Measurements from ENCODE around the gene CBL. TPM values are rescaled to one million over a fixed set of nuclear protein-coding genes. Genes with fewer than 3 reads are reported as not detected.

The CBL gene
- polyA plus RNA-seq, 1 of the 3 experiments (the other 2 are of a cell fraction) = 9.5 TPM

DNA sequence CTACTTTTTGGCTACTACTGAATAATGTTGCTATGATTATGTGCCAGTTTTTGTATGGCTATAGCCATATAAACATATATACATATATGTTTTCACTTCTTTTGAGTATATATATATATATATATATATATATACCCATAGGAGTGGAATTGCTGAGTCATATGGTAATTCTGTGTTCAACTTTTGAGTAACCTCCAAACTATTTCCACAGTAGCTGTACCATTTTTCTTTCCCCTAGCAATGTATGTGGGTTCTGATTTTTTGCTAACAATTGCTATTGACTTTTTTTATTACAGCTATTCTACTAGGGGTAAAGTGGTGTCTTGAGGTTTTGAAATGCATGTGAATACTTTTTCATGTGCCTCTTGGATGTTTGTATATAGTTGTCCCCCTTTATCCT lies 30.4 kb downstream of the CBL start:
- H3K4me3 ChIP-seq (ENCODE audit: low read depth in 2 of 2, low read length in 1 of 2) = no peak overlapping the region
- TF ChIP-seq EP300 (IDR thresholded peaks at IDR 0.05; ENCODE audit: borderline replicate concordance in 1 of 2, low read depth in 1 of 2, low read length in 1 of 2) (no peak), TEAD4 (IDR thresholded peaks at IDR 0.05; ENCODE audit: borderline replicate concordance, insufficient read depth) (no peak), RFX5 (IDR thresholded peaks at IDR 0.05; ENCODE audit: low read length) (no peak), SIN3A (IDR thresholded peaks at IDR 0.05; ENCODE audit: borderline replicate concordance, low read depth, low read length) (no peak), TAF1 (IDR thresholded peaks at IDR 0.05; ENCODE audit: borderline replicate concordance, low read depth, low read length) (no peak), POLR2AphosphoS5 (IDR thresholded peaks at IDR 0.05; ENCODE audit: low read depth, low read length) (no peak), RAD21 (IDR thresholded peaks at IDR 0.05; ENCODE audit: low read length) (no peak), MXI1 (IDR thresholded peaks at IDR 0.05; ENCODE audit: low read depth, low read length) (no peak), NFIC (IDR thresholded peaks at IDR 0.05; ENCODE audit: borderline replicate concordance) (no peak)
- CTCF ChIA-PET = no interaction called here
- H4K20me1 ChIP-seq (ENCODE audit: insufficient read depth) = peaks cover 14% of the 10 kb centered on the region
- no peaks in the 10 kb centered on the region for H3K9me3 ChIP-seq
- H3K79me2 ChIP-seq (ENCODE audit: insufficient read depth) = peaks cover 92% of the 10 kb centered on the region
- peaks cover 0 to 5% of the 10 kb centered on the region in 2 experiments; a peak in 1 of 4 replicates for H3K4me1 ChIP-seq (ENCODE audit: control insufficient read depth in 1 of 2, insufficient read depth in 2 of 2, low read depth in 1 of 2, low read length in 1 of 2)
- 0 out of 2 replicates have a peak overlapping the region, but pooled peaks have one; percentile 35 for H3K4me2 ChIP-seq
- H3K27ac ChIP-seq (ENCODE audit: low read depth in 2 of 2, low read length in 1 of 2) = peak overlapping the region in 1 of 2 experiments; percentile 43; a peak in 2 of 4 replicates
- H3F3A ChIP-seq (replicated peaks; ENCODE audit: insufficient read depth) = peaks cover 11% of the 10 kb centered on the region
- POLR2A ChIA-PET = no interaction called here
- H3K9ac ChIP-seq = no peak overlapping the region
- no peak for DNase-seq
- no peak overlapping the region for H2AFZ ChIP-seq (ENCODE audit: low read depth)
- no peaks in the 10 kb centered on the region for H3K9me2 ChIP-seq
- peaks cover 8 to 33% of the 10 kb centered on the region in 2 experiments for H3K36me3 ChIP-seq (replicated peaks in 1 of 2; ENCODE audit: control insufficient read depth in 1 of 2, insufficient read depth in 2 of 2, low read length in 1 of 2)
- no peaks in the 10 kb centered on the region for H3K27me3 ChIP-seq (ENCODE audit: insufficient read depth)

DNA sequence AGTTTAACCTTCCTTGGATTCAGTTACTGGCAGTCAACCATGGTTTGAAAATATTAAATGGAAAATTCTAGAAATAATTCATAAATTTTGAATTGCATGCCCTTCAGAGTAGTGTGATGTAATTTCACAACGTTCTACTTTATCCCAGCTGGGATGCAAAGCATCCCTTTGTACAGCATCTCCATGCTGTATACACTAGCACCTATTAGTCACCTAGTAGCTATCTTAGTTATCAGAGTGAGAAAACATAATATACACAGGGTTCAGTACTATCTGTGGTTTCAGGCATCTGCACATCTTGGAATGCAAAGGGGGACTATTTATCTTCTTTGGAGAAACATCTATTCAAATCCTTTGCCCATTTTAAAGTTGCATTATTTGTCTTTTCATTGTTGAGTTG lies 30.8 kb downstream of the CBL start:
- Histone ChIP-seq H3K4me1 (ENCODE audit: control insufficient read depth in 1 of 2, insufficient read depth in 2 of 2, low read depth in 1 of 2, low read length in 1 of 2) (peaks cover 0 to 5% of the 10 kb centered on the region in 2 experiments; a peak in 1 of 4 replicates), H3K9me2 (no peaks in the 10 kb centered on the region), H3K4me2 (0 out of 2 replicates have a peak overlapping the region, but pooled peaks have one; percentile 35), H3K36me3 (replicated peaks in 1 of 2; ENCODE audit: control insufficient read depth in 1 of 2, insufficient read depth in 2 of 2, low read length in 1 of 2) (peaks cover 8 to 33% of the 10 kb centered on the region in 2 experiments), H2AFZ (ENCODE audit: low read depth) (no peak overlapping the region), H3K27ac (ENCODE audit: low read depth in 2 of 2, low read length in 1 of 2) (peak overlapping the region in 1 of 2 experiments; percentile 43; a peak in 2 of 4 replicates), H3F3A (replicated peaks; ENCODE audit: insufficient read depth) (peaks cover 11% of the 10 kb centered on the region), H3K9ac (no peak overlapping the region), H3K4me3 (ENCODE audit: low read depth in 2 of 2, low read length in 1 of 2) (no peak overlapping the region), H3K79me2 (ENCODE audit: insufficient read depth) (peaks cover 91% of the 10 kb centered on the region), H4K20me1 (ENCODE audit: insufficient read depth) (peaks cover 14% of the 10 kb centered on the region), H3K27me3 (ENCODE audit: insufficient read depth) (no peaks in the 10 kb centered on the region), H3K9me3 (no peaks in the 10 kb centered on the region)
- no peak for DNase-seq
- WGBS (ENCODE audit: low lambda C conversion rate) = 100% methylated on average over 1 of the region's 1 CpG
- ChIA-PET POLR2A (no interaction called here), CTCF (no interaction called here)
- TF ChIP-seq RFX5 (IDR thresholded peaks at IDR 0.05; ENCODE audit: low read length) = no peak
- TF ChIP-seq RXRA (IDR thresholded peaks at IDR 0.05; ENCODE audit: borderline replicate concordance, low read depth) = no peak
- TF ChIP-seq CHD2 (IDR thresholded peaks at IDR 0.05; ENCODE audit: low read length, partially characterized antibody) = no peak
- TF ChIP-seq, protein P1, sequence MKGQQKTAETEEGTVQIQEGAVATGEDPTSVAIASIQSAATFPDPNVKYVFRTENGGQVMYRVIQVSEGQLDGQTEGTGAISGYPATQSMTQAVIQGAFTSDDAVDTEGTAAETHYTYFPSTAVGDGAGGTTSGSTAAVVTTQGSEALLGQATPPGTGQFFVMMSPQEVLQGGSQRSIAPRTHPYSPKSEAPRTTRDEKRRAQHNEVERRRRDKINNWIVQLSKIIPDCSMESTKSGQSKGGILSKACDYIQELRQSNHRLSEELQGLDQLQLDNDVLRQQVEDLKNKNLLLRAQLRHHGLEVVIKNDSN (IDR thresholded peaks at IDR 0.05; ENCODE audit: borderline replicate concordance, low read depth) = no peak
- TF ChIP-seq TCF12 (IDR thresholded peaks at IDR 0.05) = 0 out of 2 replicates have a peak, but pooled peaks have one; percentile 10
- no peak for TF ChIP-seq GATA2 (CRISPR knock-in tag; IDR thresholded peaks at IDR 0.05)
- TF ChIP-seq, protein P2, sequence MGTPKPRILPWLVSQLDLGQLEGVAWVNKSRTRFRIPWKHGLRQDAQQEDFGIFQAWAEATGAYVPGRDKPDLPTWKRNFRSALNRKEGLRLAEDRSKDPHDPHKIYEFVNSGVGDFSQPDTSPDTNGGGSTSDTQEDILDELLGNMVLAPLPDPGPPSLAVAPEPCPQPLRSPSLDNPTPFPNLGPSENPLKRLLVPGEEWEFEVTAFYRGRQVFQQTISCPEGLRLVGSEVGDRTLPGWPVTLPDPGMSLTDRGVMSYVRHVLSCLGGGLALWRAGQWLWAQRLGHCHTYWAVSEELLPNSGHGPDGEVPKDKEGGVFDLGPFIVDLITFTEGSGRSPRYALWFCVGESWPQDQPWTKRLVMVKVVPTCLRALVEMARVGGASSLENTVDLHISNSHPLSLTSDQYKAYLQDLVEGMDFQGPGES (IDR thresholded peaks at IDR 0.05; ENCODE audit: low read depth, low read length) = no peak
- no peak for TF ChIP-seq PBX3 (IDR thresholded peaks at IDR 0.05)
- TF ChIP-seq MEF2A (IDR thresholded peaks at IDR 0.05; ENCODE audit: borderline replicate concordance, low read depth) = no peak
- TF ChIP-seq JUND (IDR thresholded peaks at IDR 0.05) = no peak
- TF ChIP-seq EP300 (IDR thresholded peaks at IDR 0.05; ENCODE audit: borderline replicate concordance in 1 of 2, low read depth in 1 of 2, low read length in 1 of 2) = 0 out of 4 replicates have a peak, but pooled peaks of 1 of the 2 experiments have one; percentile 12
